Stimulated activated naive CD8-positive, alpha-beta T cell treated with anti-CD3 and anti-CD28 coated beads, Interleukin-15, Interleukin-2, amounts not matched to agents 100 U/mL and 50 U/mL, for 24 hours (primary cell): ENCODE results near the gene SMCO1.
"Not testable (repeated sequence)": the region's sequence is repeated elsewhere in the genome, so short reads cannot be mapped to it uniquely, and the experiment has no call there.

ENCODE experiments used
- ATAC-seq: fragments of 150-1000 bp; cut with Tn5 transposase; one replicate; pipeline ENCODE4 v1.10.0; 2021
- DNase-seq: peaks from one replicate; pipeline ENCODE4 v3.0.0; 2021

SMCO1 gene

GRCh38 chr3:196514913-196515621 lies at the start of gene SMCO1:
SMCO1 (minus strand) TSS chr3:196515346; CDS start chr3:196515209, 137 bp downstream.
- no peak for DNase-seq
- ATAC-seq = no peak

- ATAC-seq (no peak), DNase-seq (no peak)
Observed at GRCh38 chr3:196563721-196564225, 48.6 kb upstream of the SMCO1 start.

GRCh38 chr3:196559826-196560225 lies 44.7 kb upstream of the SMCO1 start:
- DNase-seq = no peak

GRCh38 chr3:196558476-196558875 lies 43.3 kb upstream of the SMCO1 start:
- no peak for DNase-seq
- ATAC-seq = no peak

More at GRCh38 chr3:196559826-196560225, 44.7 kb upstream of the SMCO1 start:
- no peak for ATAC-seq

- no peak for ATAC-seq
Observed at GRCh38 chr3:196557236-196557635, 42.1 kb upstream of the SMCO1 start.

GRCh38 chr3:196555295-196555694 lies 40.1 kb upstream of the SMCO1 start:
- ATAC-seq = no peak
- no peak for DNase-seq

More at GRCh38 chr3:196557236-196557635, 42.1 kb upstream of the SMCO1 start:
- DNase-seq = no peak

GRCh38 chr3:196554205-196554604 lies 39.1 kb upstream of the SMCO1 start:
- ATAC-seq = no peak
- no peak for DNase-seq

- ATAC-seq = no peak
- DNase-seq = no peak
Observed at GRCh38 chr3:196553551-196553950, 38.4 kb upstream of the SMCO1 start.

- ATAC-seq (no peak), DNase-seq (no peak)
Observed at GRCh38 chr3:196552253-196552652, 37.1 kb upstream of the SMCO1 start.

GRCh38 chr3:196550172-196550571 lies 35.0 kb upstream of the SMCO1 start:
- not testable (repeated sequence) for ATAC-seq, DNase-seq

GRCh38 chr3:196549312-196549711 lies 34.2 kb upstream of the SMCO1 start:
- ATAC-seq, DNase-seq: not testable (repeated sequence)

GRCh38 chr3:196547067-196547466 lies 31.9 kb upstream of the SMCO1 start:
- DNase-seq (no peak), ATAC-seq (no peak)

GRCh38 chr3:196546537-196546936 lies 31.4 kb upstream of the SMCO1 start:
- ATAC-seq (no peak), DNase-seq (no peak)

- DNase-seq = no peak
- ATAC-seq = no peak
Observed at GRCh38 chr3:196544491-196544992, 29.4 kb upstream of the SMCO1 start.

GRCh38 chr3:196541684-196542445 lies 26.7 kb upstream of the SMCO1 start:
- DNase-seq (no peak), ATAC-seq (no peak)

GRCh38 chr3:196537319-196537984 lies 22.3 kb upstream of the SMCO1 start:
- ATAC-seq = no peak
- DNase-seq = peak; percentile 73

GRCh38 chr3:196533260-196533681 lies 18.1 kb upstream of the SMCO1 start:
- ATAC-seq (no peak), DNase-seq (no peak)

GRCh38 chr3:196531418-196531817 lies 16.3 kb upstream of the SMCO1 start:
- DNase-seq = no peak
- no peak for ATAC-seq

- DNase-seq (peak; percentile 94), ATAC-seq (peak; percentile 99)
Observed at GRCh38 chr3:196528639-196529233, 13.6 kb upstream of the SMCO1 start.

GRCh38 chr3:196525141-196525540 lies 10.0 kb upstream of the SMCO1 start:
- no peak for DNase-seq

GRCh38 chr3:196524527-196524926 lies 9.4 kb upstream of the SMCO1 start:
- ATAC-seq (no peak), DNase-seq (no peak)

More at GRCh38 chr3:196525141-196525540, 10.0 kb upstream of the SMCO1 start:
- ATAC-seq = no peak

- DNase-seq (no peak), ATAC-seq (no peak)
Observed at GRCh38 chr3:196523841-196524240, 8.7 kb upstream of the SMCO1 start.
